ENCODE measurements around the gene GRIN3A. TPM values are rescaled to one million over a fixed set of nuclear protein-coding genes. Genes with fewer than 3 reads are reported as not detected.

The GRIN3A gene
- total RNA-seq, 1 experiment from 2014 or later: not detected

GRCh38 chr9:101618698-101619097, 119.7 kb downstream of the GRIN3A start:
- no peak overlapping the region for H3K4ac ChIP-seq (ENCODE audit: low read depth, low read length)
- no peak overlapping the region for H2BK12ac ChIP-seq (ENCODE audit: insufficient read length, low read depth, low read length)
- H3K14ac ChIP-seq (ENCODE audit: insufficient read depth, low read length): no peak overlapping the region
- Mint-ChIP-seq H3K9me3 (no peaks in the 10 kb centered on the region; a peak in 1 of 5 replicates), H3K4me3 (no peak overlapping the region), H3K36me3 (ENCODE audit: insufficient read depth in 1 of 3, low read depth in 3 of 3) (no peaks in the 10 kb centered on the region; a peak in 1 of 7 replicates), H3K4me1 (no peaks in the 10 kb centered on the region), H3K27me3 (ENCODE audit: low read depth) (no peaks in the 10 kb centered on the region), H3K27ac (no peak overlapping the region)
- H2BK20ac ChIP-seq (ENCODE audit: low read depth, low read length, poor library complexity, severe bottlenecking): no peak overlapping the region
- no peaks in the 10 kb centered on the region for H3K79me2 ChIP-seq (ENCODE audit: insufficient read depth, low read length)
- no peak overlapping the region for H4K91ac ChIP-seq (ENCODE audit: insufficient read length, low read depth, low read length)
- H2AFZ ChIP-seq (ENCODE audit: low read length): no peak overlapping the region
- no peaks in the 10 kb centered on the region for H4K20me1 ChIP-seq (ENCODE audit: control insufficient read depth, insufficient read depth, insufficient read length)
- H3K9ac ChIP-seq (ENCODE audit: extremely low read depth, insufficient read length, low read length): no peak overlapping the region
- H2BK15ac ChIP-seq (ENCODE audit: low read depth, low read length): no peak overlapping the region
- no peak overlapping the region for H2AK5ac ChIP-seq (ENCODE audit: insufficient read length, low read length)
- DNase-seq: no peak
- no peak overlapping the region for H3K56ac ChIP-seq (ENCODE audit: insufficient read length, low read depth, low read length)
- TF ChIP-seq CTCF (conservative IDR thresholded peaks at IDR 0.05): no peak
- no peak overlapping the region for H2BK5ac ChIP-seq (ENCODE audit: insufficient read length, low read length)
- no peaks in the 10 kb centered on the region for H3K4me1 ChIP-seq (ENCODE audit: insufficient read depth, low read length)
- H3K79me1 ChIP-seq (ENCODE audit: insufficient read depth, low read depth, low read length, poor library complexity, severe bottlenecking): no peaks in the 10 kb centered on the region
- no peak overlapping the region for H4K8ac ChIP-seq (replicated peaks; ENCODE audit: insufficient read length, low read depth, low read length)
- no peak overlapping the region for H2BK120ac ChIP-seq (ENCODE audit: low read depth, low read length, poor library complexity, severe bottlenecking)
- H3K23ac ChIP-seq (ENCODE audit: insufficient read length, low read depth, low read length): no peak overlapping the region
- no peak overlapping the region for H3K4me2 ChIP-seq (ENCODE audit: insufficient read depth, insufficient read length, low read length)
- H3K18ac ChIP-seq (ENCODE audit: insufficient read length, low read depth, low read length): no peak overlapping the region
- H3K27ac ChIP-seq (ENCODE audit: insufficient read length, low read depth, low read length): no peak overlapping the region
- no peaks in the 10 kb centered on the region for H3K27me3 ChIP-seq (ENCODE audit: insufficient read depth, low read length)
- H3K9me3 ChIP-seq (ENCODE audit: control insufficient read depth, low read depth, low read length): no peaks in the 10 kb centered on the region
- no peak overlapping the region for H3T11ph ChIP-seq (ENCODE audit: low read length)
- no peaks in the 10 kb centered on the region for H3K23me2 ChIP-seq (ENCODE audit: insufficient read length, low read depth, low read length, poor library complexity, severe bottlenecking)
- no peak overlapping the region for H4K5ac ChIP-seq (ENCODE audit: insufficient read length, low read depth, low read length)

Measured in H9 (cell line).